GM23338 (cell line): ENCODE data around the gene FMO1. TPM values are rescaled to one million over a fixed set of nuclear protein-coding genes. Genes with fewer than 3 reads are reported as not detected.

Source experiments
- ATAC-seq: fragments of 200-7000 bp; cut with Tn5 transposase; 3 replicates; pipeline ENCODE4 v1.9.1; 2020
- DNase-seq: peaks from one replicate; pipeline ENCODE4 v3.0.0-alpha.2; 2015; ENCODE audit warnings: low spot score
- H2AFZ ChIP-seq: fragments of 200-600 bp; sonication (generic); 2 replicates; pipeline ENCODE4 v1.8.0; 2016; ENCODE audit warnings: antibody characterized with exemption, mild to moderate bottlenecking, moderate library complexity
- H3F3A ChIP-seq: fragments of 200-600 bp; sonication (generic); replicated peaks from 2 replicates; pipeline ENCODE4 v1.8.0; 2017; ENCODE audit warnings: antibody characterized with exemption, mixed run types, low read depth
- H3K27ac ChIP-seq: fragments of 200-600 bp; sonication (generic); 2 replicates; pipeline ENCODE4 v1.6.1; 2016; ENCODE audit warnings: low read depth
- H3K27me3 ChIP-seq: fragments of 200-600 bp; sonication (generic); 2 replicates; pipeline ENCODE4 v1.8.0; 2016; ENCODE audit warnings: mild to moderate bottlenecking, mixed run types, moderate library complexity; ENCODE audit not compliant: insufficient read depth
- H3K36me3 ChIP-seq: fragments of 200-600 bp; sonication (generic); 2 replicates; pipeline ENCODE4 v1.8.0; 2016; ENCODE audit warnings: mild to moderate bottlenecking; ENCODE audit not compliant: insufficient read depth
- H3K4me1 ChIP-seq: fragments of 200-600 bp; sonication (generic); 2 replicates; pipeline ENCODE4 v1.8.0; 2016; ENCODE audit warnings: mild to moderate bottlenecking, moderate library complexity; ENCODE audit not compliant: insufficient read depth
- H3K4me2 ChIP-seq: fragments of 200-600 bp; sonication (generic); 2 replicates; pipeline ENCODE4 v1.7.1; 2017; ENCODE audit warnings: mixed run types
- H3K4me3 ChIP-seq: fragments of 200-600 bp; sonication (generic); 2 replicates; pipeline ENCODE4 v1.6.1; 2016; ENCODE audit warnings: mixed run types
- H3K79me2 ChIP-seq: fragments of 200-600 bp; sonication (generic); replicated peaks from 2 replicates; pipeline ENCODE4 v1.8.0; 2017; ENCODE audit warnings: mild to moderate bottlenecking; ENCODE audit not compliant: insufficient read depth
- H3K9me2 ChIP-seq: fragments of 200-600 bp; sonication (generic); 2 replicates; pipeline ENCODE4 v1.8.0; 2017; ENCODE audit not compliant: insufficient read depth
- H4K20me1 ChIP-seq: fragments of 200-600 bp; sonication (generic); replicated peaks from 2 replicates; pipeline ENCODE4 v1.8.0; 2017; ENCODE audit warnings: mild to moderate bottlenecking; ENCODE audit not compliant: insufficient read depth
- H3K27ac Mint-ChIP-seq: 2 replicates; pipeline ENCODE4 v1.8.0; 2020; ENCODE audit warnings: inconsistent platforms, mild to moderate bottlenecking, moderate library complexity, mixed read lengths
- H3K27me3 Mint-ChIP-seq: 3 replicates; pipeline ENCODE4 v1.8.0; 2022; ENCODE audit warnings: low read depth, mild to moderate bottlenecking, moderate library complexity, mixed read lengths, inconsistent platforms; ENCODE audit not compliant: insufficient read depth, poor library complexity
- H3K36me3 Mint-ChIP-seq: 3 replicates; pipeline ENCODE4 v1.8.0; 2021; ENCODE audit warnings: low read depth, mild to moderate bottlenecking, inconsistent platforms, moderate library complexity, mixed read lengths
- H3K4me1 Mint-ChIP-seq: 3 replicates; pipeline ENCODE4 v1.8.0; 2020; ENCODE audit warnings: mild to moderate bottlenecking, inconsistent platforms, mixed read lengths
- H3K4me3 Mint-ChIP-seq: 3 replicates; pipeline ENCODE4 v1.8.0; 2021; ENCODE audit warnings: moderate library complexity, mild to moderate bottlenecking, inconsistent platforms, mixed read lengths
- H3K9me3 Mint-ChIP-seq: 3 replicates; pipeline ENCODE4 v1.8.0; 2020; ENCODE audit warnings: moderate library complexity, mild to moderate bottlenecking, inconsistent platforms, mixed read lengths
- CREB1 ChIP-seq: fragments of 250-450 bp; sonication (Bioruptor Pico); IDR thresholded peaks from 2 replicates; pipeline ENCODE4 v1.5.0; 2020; ENCODE audit warnings: low read depth, mild to moderate bottlenecking, moderate library complexity
- NANOG ChIP-seq: IDR thresholded peaks from 2 replicates; pipeline ENCODE4 v1.6.1; 2016; ENCODE audit warnings: antibody characterized with exemption, borderline replicate concordance
- ZNF462 ChIP-seq: fragments of 250-450 bp; sonication (Bioruptor Pico); IDR thresholded peaks from 2 replicates; pipeline ENCODE4 v1.5.0; 2020; ENCODE audit warnings: mild to moderate bottlenecking, moderate library complexity
- polyA plus RNA-seq: library from polyadenylated mRNA; unstranded; fragments of >200 nt; fragmentation: Nextera tagmentation; extraction: Ambion mirVana; gene quantifications from 2 replicates; pipeline ENCODE4 v1.2.1, GENCODE V29; 2016
- total RNA-seq: library from RNA; depleted of rRNA; stranded (reverse); fragments of >200 nt; shearing (Covaris generic); gene quantifications from 2 replicates; pipeline ENCODE4 v1.2.3, GENCODE V29; 2014

The FMO1 gene
- total and polyA plus RNA-seq, 2 experiments from 2014 or later = 0.19 TPM; not detected in 1

GRCh38 chr1:171220581-171221054, 27.7 kb upstream of the FMO1 start (continued):
- no peak for TF ChIP-seq ZNF462

- Mint-ChIP-seq H3K4me3 (peak overlapping the region; percentile 52; the same call in 2 of the 3 replicates), H3K4me1 (peaks cover 54% of the 10 kb centered on the region), H3K27me3 (peaks cover 2% of the 10 kb centered on the region), H3K9me3 (peaks cover 23% of the 10 kb centered on the region), H3K27ac (peak overlapping the region; percentile 93), H3K36me3 (peaks cover 19% of the 10 kb centered on the region; the same call in 2 of the 3 replicates)
- Histone ChIP-seq H3K4me3 (no peak overlapping the region), H3F3A (no peaks in the 10 kb centered on the region), H3K79me2 (no peaks in the 10 kb centered on the region), H3K27me3 (no peaks in the 10 kb centered on the region), H4K20me1 (no peaks in the 10 kb centered on the region), H3K27ac (peak overlapping the region; percentile 98), H3K4me2 (peak overlapping the region; percentile 69), H3K4me1 (peaks cover 45% of the 10 kb centered on the region), H3K36me3 (no peaks in the 10 kb centered on the region), H3K9me2 (no peaks in the 10 kb centered on the region), H2AFZ (no peak overlapping the region)
- no peak for ATAC-seq
- no peak for DNase-seq
- TF ChIP-seq CREB1 (CRISPR knock-in tag) (no peak), NANOG (no peak)
Observed at GRCh38 chr1:171221665-171222591, 26.4 kb upstream of the FMO1 start.
